Jurkat, Clone E6-1 (cell line): ENCODE measurements around the gene IL17F.

ENCODE experiments used
- DNase-seq: peaks from one replicate; pipeline ENCODE4 v3.0.0-alpha.2; 2011; ENCODE audit warnings: low read depth, low spot score
- H3K4me3 ChIP-seq: 2 replicates; pipeline ENCODE4 v1.5.1; 2011; ENCODE audit warnings: mild to moderate bottlenecking, low read length, control low read depth, moderate library complexity

IL17F gene

GRCh38 chr6:52251113-52251512, 6.8 kb upstream of the IL17F start:
- no peak overlapping the region for H3K4me3 ChIP-seq
- DNase-seq = no peak

GRCh38 chr6:52249078-52249477, 4.8 kb upstream of the IL17F start:
- DNase-seq = no peak
- no peak overlapping the region for H3K4me3 ChIP-seq

GRCh38 chr6:52245425-52245824, 1.1 kb upstream of the IL17F start:
- DNase-seq = no peak
- H3K4me3 ChIP-seq = no peak overlapping the region

- H3K4me3 ChIP-seq = no peak overlapping the region
- DNase-seq = no peak
These were observed 912 bp downstream of the IL17F start for GRCh38 chr6:52243282-52243893.

GRCh38 chr6:52241819-52242218, 2.5 kb downstream of the IL17F start:
- no peak for DNase-seq
- H3K4me3 ChIP-seq = no peak overlapping the region

- peak; percentile 20 for DNase-seq
- H3K4me3 ChIP-seq = no peak overlapping the region
These were observed 10.1 kb downstream of the IL17F start for GRCh38 chr6:52233975-52234823.

- no peak overlapping the region for H3K4me3 ChIP-seq
- no peak for DNase-seq
These were observed 11.3 kb downstream of the IL17F start for GRCh38 chr6:52233005-52233404.

GRCh38 chr6:52231406-52232127, 12.7 kb downstream of the IL17F start:
- peak; percentile 59 for DNase-seq
- H3K4me3 ChIP-seq = no peak overlapping the region

- no peak overlapping the region for H3K4me3 ChIP-seq
- DNase-seq = no peak
These were observed 13.6 kb downstream of the IL17F start for GRCh38 chr6:52230685-52231084.

- H3K4me3 ChIP-seq = no peak overlapping the region
- no peak for DNase-seq
These were observed 16.8 kb downstream of the IL17F start for GRCh38 chr6:52227495-52227894.

GRCh38 chr6:52221302-52221701, 23.0 kb downstream of the IL17F start:
- peak; percentile 86 for DNase-seq
- H3K4me3 ChIP-seq = no peak overlapping the region

- H3K4me3 ChIP-seq = no peak overlapping the region
- no peak for DNase-seq
These were observed 26.5 kb downstream of the IL17F start for GRCh38 chr6:52217761-52218160.

GRCh38 chr6:52216932-52217575, 27.2 kb downstream of the IL17F start:
- no peak overlapping the region for H3K4me3 ChIP-seq
- DNase-seq = no peak

- H3K4me3 ChIP-seq = no peak overlapping the region
- no peak for DNase-seq
These were observed 28.5 kb downstream of the IL17F start for GRCh38 chr6:52215787-52216186.

- peak; percentile 78 for DNase-seq
These were observed 31.2 kb downstream of the IL17F start for GRCh38 chr6:52213127-52213526.

GRCh38 chr6:52210227-52210626, 34.1 kb downstream of the IL17F start:
- no peak overlapping the region for H3K4me3 ChIP-seq
- DNase-seq = no peak

More at GRCh38 chr6:52213127-52213526, 31.2 kb downstream of the IL17F start:
- no peak overlapping the region for H3K4me3 ChIP-seq

GRCh38 chr6:52209770-52210169, 34.5 kb downstream of the IL17F start:
- H3K4me3 ChIP-seq = no peak overlapping the region
- no peak for DNase-seq

- no peak overlapping the region for H3K4me3 ChIP-seq
- no peak for DNase-seq
These were observed 35.7 kb downstream of the IL17F start for GRCh38 chr6:52208612-52209011.

- no peak for DNase-seq
- no peak overlapping the region for H3K4me3 ChIP-seq
These were observed 37.2 kb downstream of the IL17F start for GRCh38 chr6:52207066-52207465.

GRCh38 chr6:52201493-52201892, 42.8 kb downstream of the IL17F start:
- no peak for DNase-seq
- H3K4me3 ChIP-seq = no peak overlapping the region
